WTC11 (cell line): ENCODE results near the gene TSC22D3. TPM values are rescaled to one million over a fixed set of nuclear protein-coding genes. Genes with fewer than 3 reads are reported as not detected.

Source experiments
- ATAC-seq: fragments of 200-7000 bp; cut with Tn5 transposase; 2 replicates; pipeline ENCODE4 v1.10.0; 2021; ENCODE audit warnings: mild to moderate bottlenecking, moderate library complexity
- CTCF ChIA-PET: fragments of 300-600 bp; sonication (Branson Sonifier 250); formaldehyde crosslinking; loops from one replicate; lab custom pipeline; 2021; ENCODE audit warnings: antibody characterized with exemption; lab: Charles Lee
- POLR2A ChIA-PET: fragments of 350-600 bp; sonication (Branson Sonifier 250); formaldehyde crosslinking; loops from one replicate; lab custom pipeline; 2021; ENCODE audit warnings: antibody characterized with exemption; lab: Charles Lee
- DNase-seq: peaks from one replicate; pipeline ENCODE4 v3.0.0; 2021; ENCODE audit warnings: low spot score
- H3K27ac Mint-ChIP-seq: 2 replicates; pipeline ENCODE4 v1.8.0; 2021; ENCODE audit warnings: mixed read lengths
- H3K27me3 Mint-ChIP-seq: 2 replicates; pipeline ENCODE4 v1.8.0; 2021; ENCODE audit warnings: low read depth, mild to moderate bottlenecking, moderate library complexity, mixed read lengths
- H3K36me3 Mint-ChIP-seq: 2 replicates; pipeline ENCODE4 v1.8.0; 2021; ENCODE audit warnings: mixed read lengths
- H3K4me1 Mint-ChIP-seq: 2 replicates; pipeline ENCODE4 v1.8.0; 2022; ENCODE audit warnings: mixed read lengths
- H3K4me3 Mint-ChIP-seq: 2 replicates; pipeline ENCODE4 v1.8.0; 2021; ENCODE audit warnings: mild to moderate bottlenecking, moderate library complexity, mixed read lengths
- H3K9me3 Mint-ChIP-seq: 2 replicates; pipeline ENCODE4 v1.8.0; 2021; ENCODE audit warnings: mixed read lengths
- ETV6 ChIP-seq: sonication (generic); formaldehyde crosslinking; IDR thresholded peaks from 2 replicates; pipeline ENCODE4 v1.8.1; 2022; ENCODE audit warnings: mild to moderate bottlenecking, missing genetic modification reagents
- NFATC4 ChIP-seq: fragments of 250-450 bp; sonication (Bioruptor Pico); IDR thresholded peaks from 2 replicates; pipeline ENCODE4 v1.9.0; 2021; ENCODE audit warnings: mild to moderate bottlenecking
- NFE2L1 ChIP-seq: sonication (generic); formaldehyde crosslinking; IDR thresholded peaks from 2 replicates; pipeline ENCODE4 v1.8.1; 2023; ENCODE audit warnings: missing genetic modification reagents
- NR1H2 ChIP-seq: sonication (generic); formaldehyde crosslinking; IDR thresholded peaks from 2 replicates; pipeline ENCODE4 v1.9.0; 2021; ENCODE audit warnings: mild to moderate bottlenecking, moderate library complexity, missing genetic modification reagents
- SMAD4 ChIP-seq: sonication (generic); formaldehyde crosslinking; IDR thresholded peaks from 2 replicates; pipeline ENCODE4 v1.8.0; 2022; ENCODE audit warnings: mild to moderate bottlenecking, missing genetic modification reagents
- SOX15 ChIP-seq: fragments of 250-450 bp; sonication (Bioruptor Pico); IDR thresholded peaks from 2 replicates; pipeline ENCODE4 v1.9.0; 2021; ENCODE audit warnings: mild to moderate bottlenecking
- SP1 ChIP-seq: sonication (generic); formaldehyde crosslinking; conservative IDR thresholded peaks from 2 replicates; pipeline ENCODE4 v1.8.1; 2022; ENCODE audit warnings: missing genetic modification reagents
- TCF7 ChIP-seq: sonication (generic); formaldehyde crosslinking; IDR thresholded peaks from 2 replicates; pipeline ENCODE4 v1.8.0; 2022; ENCODE audit warnings: mild to moderate bottlenecking, low read depth, missing genetic modification reagents, moderate library complexity
- ZBTB21 ChIP-seq: sonication (generic); formaldehyde crosslinking; IDR thresholded peaks from 2 replicates; pipeline ENCODE4 v1.8.1; 2023; ENCODE audit warnings: mild to moderate bottlenecking, missing genetic modification reagents, borderline replicate concordance
- ZNF232 ChIP-seq: sonication (generic); formaldehyde crosslinking; IDR thresholded peaks from 2 replicates; pipeline ENCODE4 v1.8.0; 2022; ENCODE audit warnings: mild to moderate bottlenecking, missing genetic modification reagents
- ZNF263 ChIP-seq: sonication (generic); formaldehyde crosslinking; IDR thresholded peaks from 2 replicates; pipeline ENCODE4 v1.8.1; 2022; ENCODE audit warnings: low read depth, mild to moderate bottlenecking, moderate library complexity, missing genetic modification reagents
- ZNF423 ChIP-seq: fragments of 250-450 bp; sonication (Bioruptor Pico); IDR thresholded peaks from 2 replicates; pipeline ENCODE4 v2.1.2; 2022; ENCODE audit warnings: mild to moderate bottlenecking, moderate library complexity
- ZNF671 ChIP-seq: fragments of 250-450 bp; sonication (Bioruptor Pico); IDR thresholded peaks from 2 replicates; pipeline ENCODE4 v1.8.0; 2021; ENCODE audit warnings: mild to moderate bottlenecking
- total RNA-seq: library from RNA; stranded (reverse); gene quantifications from 3 replicates; pipeline ENCODE4 v1.2.3, GENCODE V29; 2021
- TF ChIP-seq, protein P1 (sequence below): fragments of 200-600 bp; IDR thresholded peaks from 2 replicates; pipeline ENCODE4 v1.8.0; 2022; ENCODE audit warnings: antibody characterized with exemption
- TF ChIP-seq, protein P2 (sequence below): fragments of 250-450 bp; sonication (Bioruptor Pico); IDR thresholded peaks from 2 replicates; pipeline ENCODE4 v1.9.0; 2021; ENCODE audit warnings: mild to moderate bottlenecking
- TF ChIP-seq, protein P3 (sequence below): fragments of 250-450 bp; sonication (Bioruptor Pico); IDR thresholded peaks from 2 replicates; pipeline ENCODE4 v1.8.0; 2021; ENCODE audit warnings: mild to moderate bottlenecking
- TF ChIP-seq, protein P4 (sequence below): fragments of 250-450 bp; sonication (Bioruptor Pico); conservative IDR thresholded peaks from 2 replicates; pipeline ENCODE4 v1.9.0; 2021; ENCODE audit warnings: mild to moderate bottlenecking
- TF ChIP-seq, protein P5 (sequence below): sonication (generic); formaldehyde crosslinking; IDR thresholded peaks from 2 replicates; pipeline ENCODE4 v1.8.1; 2022; ENCODE audit warnings: low read depth, missing genetic modification reagents, borderline replicate concordance
- TF ChIP-seq, protein P6 (sequence below): sonication (generic); formaldehyde crosslinking; IDR thresholded peaks from 2 replicates; pipeline ENCODE4 v1.8.1; 2022; ENCODE audit warnings: low read depth, mild to moderate bottlenecking, moderate library complexity, missing genetic modification reagents, borderline replicate concordance

TSC22D3 gene
- total RNA-seq, 1 experiment from 2014 or later = 15.7 TPM

DNA sequence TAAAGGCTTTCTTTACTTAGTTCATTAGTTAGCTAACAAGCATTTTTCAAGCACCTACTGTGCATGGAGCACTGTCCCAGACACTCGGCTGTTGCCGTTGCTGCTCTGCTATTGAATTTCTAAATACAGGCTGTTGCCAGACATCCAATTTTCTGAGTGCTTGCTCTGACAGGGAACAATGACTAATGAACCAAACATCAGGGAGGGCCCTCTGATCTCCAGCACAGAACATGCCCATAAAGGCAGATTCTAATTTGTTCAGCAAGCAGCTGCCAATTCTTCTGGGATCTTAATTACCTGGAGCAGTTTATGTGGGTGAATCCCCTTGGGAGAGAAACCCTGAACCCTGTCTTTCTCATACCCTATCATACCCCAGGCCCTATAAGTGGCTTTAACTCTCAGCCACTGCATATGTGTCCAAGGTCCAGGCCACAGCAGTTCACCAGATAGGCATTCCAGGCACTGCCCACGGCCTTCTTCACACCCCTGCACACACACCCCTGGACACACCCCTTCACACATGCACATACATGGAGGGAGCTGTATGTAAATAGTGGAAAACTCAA, 27.9 kb downstream of the TSC22D3 start:
- POLR2A ChIA-PET = no interaction called here
- H3K4me3 Mint-ChIP-seq = no peak overlapping the region
- H3K27ac Mint-ChIP-seq = no peak overlapping the region
- H3K9me3 Mint-ChIP-seq = no peaks in the 10 kb centered on the region
- H3K27me3 Mint-ChIP-seq = no peaks in the 10 kb centered on the region; the same call in none of the 2 replicates
- peaks cover 34% of the 10 kb centered on the region for H3K4me1 Mint-ChIP-seq
- no peak for DNase-seq
- H3K36me3 Mint-ChIP-seq = no peaks in the 10 kb centered on the region
- CTCF ChIA-PET = no interaction called here
- ATAC-seq = no peak
- TF ChIP-seq, protein P1, sequence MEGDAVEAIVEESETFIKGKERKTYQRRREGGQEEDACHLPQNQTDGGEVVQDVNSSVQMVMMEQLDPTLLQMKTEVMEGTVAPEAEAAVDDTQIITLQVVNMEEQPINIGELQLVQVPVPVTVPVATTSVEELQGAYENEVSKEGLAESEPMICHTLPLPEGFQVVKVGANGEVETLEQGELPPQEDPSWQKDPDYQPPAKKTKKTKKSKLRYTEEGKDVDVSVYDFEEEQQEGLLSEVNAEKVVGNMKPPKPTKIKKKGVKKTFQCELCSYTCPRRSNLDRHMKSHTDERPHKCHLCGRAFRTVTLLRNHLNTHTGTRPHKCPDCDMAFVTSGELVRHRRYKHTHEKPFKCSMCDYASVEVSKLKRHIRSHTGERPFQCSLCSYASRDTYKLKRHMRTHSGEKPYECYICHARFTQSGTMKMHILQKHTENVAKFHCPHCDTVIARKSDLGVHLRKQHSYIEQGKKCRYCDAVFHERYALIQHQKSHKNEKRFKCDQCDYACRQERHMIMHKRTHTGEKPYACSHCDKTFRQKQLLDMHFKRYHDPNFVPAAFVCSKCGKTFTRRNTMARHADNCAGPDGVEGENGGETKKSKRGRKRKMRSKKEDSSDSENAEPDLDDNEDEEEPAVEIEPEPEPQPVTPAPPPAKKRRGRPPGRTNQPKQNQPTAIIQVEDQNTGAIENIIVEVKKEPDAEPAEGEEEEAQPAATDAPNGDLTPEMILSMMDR = no peak
- TF ChIP-seq, protein P2, sequence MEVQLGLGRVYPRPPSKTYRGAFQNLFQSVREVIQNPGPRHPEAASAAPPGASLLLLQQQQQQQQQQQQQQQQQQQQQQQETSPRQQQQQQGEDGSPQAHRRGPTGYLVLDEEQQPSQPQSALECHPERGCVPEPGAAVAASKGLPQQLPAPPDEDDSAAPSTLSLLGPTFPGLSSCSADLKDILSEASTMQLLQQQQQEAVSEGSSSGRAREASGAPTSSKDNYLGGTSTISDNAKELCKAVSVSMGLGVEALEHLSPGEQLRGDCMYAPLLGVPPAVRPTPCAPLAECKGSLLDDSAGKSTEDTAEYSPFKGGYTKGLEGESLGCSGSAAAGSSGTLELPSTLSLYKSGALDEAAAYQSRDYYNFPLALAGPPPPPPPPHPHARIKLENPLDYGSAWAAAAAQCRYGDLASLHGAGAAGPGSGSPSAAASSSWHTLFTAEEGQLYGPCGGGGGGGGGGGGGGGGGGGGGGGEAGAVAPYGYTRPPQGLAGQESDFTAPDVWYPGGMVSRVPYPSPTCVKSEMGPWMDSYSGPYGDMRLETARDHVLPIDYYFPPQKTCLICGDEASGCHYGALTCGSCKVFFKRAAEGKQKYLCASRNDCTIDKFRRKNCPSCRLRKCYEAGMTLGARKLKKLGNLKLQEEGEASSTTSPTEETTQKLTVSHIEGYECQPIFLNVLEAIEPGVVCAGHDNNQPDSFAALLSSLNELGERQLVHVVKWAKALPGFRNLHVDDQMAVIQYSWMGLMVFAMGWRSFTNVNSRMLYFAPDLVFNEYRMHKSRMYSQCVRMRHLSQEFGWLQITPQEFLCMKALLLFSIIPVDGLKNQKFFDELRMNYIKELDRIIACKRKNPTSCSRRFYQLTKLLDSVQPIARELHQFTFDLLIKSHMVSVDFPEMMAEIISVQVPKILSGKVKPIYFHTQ (CRISPR knock-in tag) = no peak
- TF ChIP-seq, protein P3, sequence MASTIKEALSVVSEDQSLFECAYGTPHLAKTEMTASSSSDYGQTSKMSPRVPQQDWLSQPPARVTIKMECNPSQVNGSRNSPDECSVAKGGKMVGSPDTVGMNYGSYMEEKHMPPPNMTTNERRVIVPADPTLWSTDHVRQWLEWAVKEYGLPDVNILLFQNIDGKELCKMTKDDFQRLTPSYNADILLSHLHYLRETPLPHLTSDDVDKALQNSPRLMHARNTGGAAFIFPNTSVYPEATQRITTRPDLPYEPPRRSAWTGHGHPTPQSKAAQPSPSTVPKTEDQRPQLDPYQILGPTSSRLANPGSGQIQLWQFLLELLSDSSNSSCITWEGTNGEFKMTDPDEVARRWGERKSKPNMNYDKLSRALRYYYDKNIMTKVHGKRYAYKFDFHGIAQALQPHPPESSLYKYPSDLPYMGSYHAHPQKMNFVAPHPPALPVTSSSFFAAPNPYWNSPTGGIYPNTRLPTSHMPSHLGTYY (CRISPR knock-in tag) = no peak
- TF ChIP-seq TCF7 (no peak), NFE2L1 (CRISPR knock-in tag) (no peak), ZNF423 (CRISPR knock-in tag) (no peak), SOX15 (no peak), ZNF232 (CRISPR knock-in tag) (no peak), NFATC4 (no peak), ZNF263 (CRISPR knock-in tag) (no peak), ETV6 (CRISPR knock-in tag) (no peak), SMAD4 (CRISPR knock-in tag) (no peak), ZBTB21 (CRISPR knock-in tag) (no peak), NR1H2 (no peak), ZNF671 (no peak), SP1 (CRISPR knock-in tag) (no peak)
- TF ChIP-seq, protein P4, sequence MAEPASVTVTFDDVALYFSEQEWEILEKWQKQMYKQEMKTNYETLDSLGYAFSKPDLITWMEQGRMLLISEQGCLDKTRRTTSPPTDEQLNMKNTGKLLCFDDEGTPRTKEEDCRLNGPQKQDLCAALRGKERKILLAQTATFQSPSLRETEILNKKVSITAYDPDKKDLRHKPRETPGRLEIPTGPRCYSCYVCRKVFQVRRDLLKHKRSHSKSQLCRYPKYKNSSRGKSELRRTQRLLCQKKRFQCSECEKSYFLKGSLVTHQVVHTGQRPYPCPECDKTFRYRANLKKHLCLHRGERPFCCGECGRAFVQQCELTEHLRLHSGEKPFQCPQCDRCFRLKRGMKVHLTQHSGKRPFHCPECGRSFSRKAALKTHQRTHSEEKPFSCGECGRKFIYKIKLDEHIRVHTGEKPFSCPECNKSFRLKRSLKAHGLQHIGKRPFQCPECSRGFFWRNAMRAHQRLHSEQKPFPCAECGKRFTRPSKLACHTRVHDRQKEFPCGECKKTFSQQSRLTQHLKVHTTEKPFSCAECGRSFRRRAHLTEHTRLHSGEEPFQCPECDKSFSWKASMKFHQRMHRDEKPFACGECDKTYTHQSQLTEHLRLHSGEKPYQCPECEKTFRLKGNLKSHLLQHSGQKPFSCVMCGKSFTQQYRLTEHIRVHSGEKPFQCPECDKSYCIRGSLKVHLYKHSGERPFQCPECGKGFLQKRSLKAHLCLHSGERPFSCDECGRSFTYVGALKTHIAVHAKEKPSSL = no peak
- TF ChIP-seq, protein P5, sequence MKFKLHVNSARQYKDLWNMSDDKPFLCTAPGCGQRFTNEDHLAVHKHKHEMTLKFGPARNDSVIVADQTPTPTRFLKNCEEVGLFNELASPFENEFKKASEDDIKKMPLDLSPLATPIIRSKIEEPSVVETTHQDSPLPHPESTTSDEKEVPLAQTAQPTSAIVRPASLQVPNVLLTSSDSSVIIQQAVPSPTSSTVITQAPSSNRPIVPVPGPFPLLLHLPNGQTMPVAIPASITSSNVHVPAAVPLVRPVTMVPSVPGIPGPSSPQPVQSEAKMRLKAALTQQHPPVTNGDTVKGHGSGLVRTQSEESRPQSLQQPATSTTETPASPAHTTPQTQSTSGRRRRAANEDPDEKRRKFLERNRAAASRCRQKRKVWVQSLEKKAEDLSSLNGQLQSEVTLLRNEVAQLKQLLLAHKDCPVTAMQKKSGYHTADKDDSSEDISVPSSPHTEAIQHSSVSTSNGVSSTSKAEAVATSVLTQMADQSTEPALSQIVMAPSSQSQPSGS (CRISPR knock-in tag) = no peak
- TF ChIP-seq, protein P6, sequence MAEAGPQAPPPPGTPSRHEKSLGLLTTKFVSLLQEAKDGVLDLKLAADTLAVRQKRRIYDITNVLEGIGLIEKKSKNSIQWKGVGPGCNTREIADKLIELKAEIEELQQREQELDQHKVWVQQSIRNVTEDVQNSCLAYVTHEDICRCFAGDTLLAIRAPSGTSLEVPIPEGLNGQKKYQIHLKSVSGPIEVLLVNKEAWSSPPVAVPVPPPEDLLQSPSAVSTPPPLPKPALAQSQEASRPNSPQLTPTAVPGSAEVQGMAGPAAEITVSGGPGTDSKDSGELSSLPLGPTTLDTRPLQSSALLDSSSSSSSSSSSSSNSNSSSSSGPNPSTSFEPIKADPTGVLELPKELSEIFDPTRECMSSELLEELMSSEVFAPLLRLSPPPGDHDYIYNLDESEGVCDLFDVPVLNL = no peak
